Measurements from ENCODE around the gene TNFAIP2.
"Not testable (repeated sequence)": the region's sequence is repeated elsewhere in the genome, so short reads cannot be mapped to it uniquely, and the experiment has no call there.

The TNFAIP2 gene

DNA sequence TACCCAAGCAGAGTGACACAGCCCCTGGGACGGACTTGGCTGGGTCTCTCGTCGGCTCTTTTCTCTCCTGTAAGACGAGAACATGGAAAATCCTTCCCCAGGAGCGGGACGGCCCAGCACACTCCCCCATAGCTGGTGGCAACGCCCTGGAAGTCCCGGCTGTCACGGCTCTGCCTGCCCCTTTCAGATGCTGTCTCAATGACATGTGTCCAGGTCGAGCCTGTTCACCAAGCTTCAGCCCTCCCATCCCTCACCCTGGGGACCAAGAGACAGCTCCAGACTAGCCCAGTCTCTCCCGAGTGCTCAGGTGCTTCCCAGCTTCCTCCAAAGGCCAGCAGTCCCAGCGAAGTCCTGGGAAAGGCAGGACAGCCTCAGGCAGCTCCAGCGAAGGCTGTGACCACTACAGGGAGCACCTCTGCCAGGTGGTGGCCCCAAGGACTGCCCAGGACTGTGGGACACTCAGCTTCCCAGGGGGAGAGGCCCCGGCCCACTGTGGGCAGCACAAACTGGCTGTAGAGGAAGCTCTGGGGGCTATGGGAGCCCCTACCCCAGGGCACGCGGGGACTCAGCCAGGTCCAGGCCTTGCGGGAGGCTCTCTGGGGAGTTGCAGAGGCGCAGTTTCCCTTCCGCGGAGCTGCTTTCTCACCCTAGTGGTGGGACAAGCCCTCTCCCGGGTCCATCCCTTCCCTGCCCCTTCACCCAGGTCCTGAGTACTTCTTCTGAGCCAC, 33.6 kb downstream of the TNFAIP2 start:
- no peak for DNase-seq

DNA sequence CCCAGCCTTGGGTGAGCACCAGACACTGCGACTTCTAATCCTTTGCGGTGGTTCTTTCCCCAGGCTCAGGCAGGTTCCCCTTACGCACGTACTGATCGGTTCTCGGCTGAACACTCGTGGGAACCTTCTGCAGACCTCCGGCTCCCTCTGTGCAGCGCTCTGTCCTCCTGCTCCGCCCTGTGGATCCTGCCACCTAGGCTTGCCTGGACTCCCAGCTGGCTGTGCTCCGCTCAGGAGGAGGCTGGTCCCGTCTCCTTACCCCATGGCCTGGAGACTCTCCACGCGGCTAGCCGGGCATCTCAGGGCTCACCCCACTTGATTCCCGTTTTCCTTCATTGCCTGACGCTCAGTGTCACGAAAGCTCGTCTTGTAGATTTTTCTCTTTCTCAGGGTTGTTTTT, 34.7 kb downstream of the TNFAIP2 start:
- DNase-seq: no peak

DNA sequence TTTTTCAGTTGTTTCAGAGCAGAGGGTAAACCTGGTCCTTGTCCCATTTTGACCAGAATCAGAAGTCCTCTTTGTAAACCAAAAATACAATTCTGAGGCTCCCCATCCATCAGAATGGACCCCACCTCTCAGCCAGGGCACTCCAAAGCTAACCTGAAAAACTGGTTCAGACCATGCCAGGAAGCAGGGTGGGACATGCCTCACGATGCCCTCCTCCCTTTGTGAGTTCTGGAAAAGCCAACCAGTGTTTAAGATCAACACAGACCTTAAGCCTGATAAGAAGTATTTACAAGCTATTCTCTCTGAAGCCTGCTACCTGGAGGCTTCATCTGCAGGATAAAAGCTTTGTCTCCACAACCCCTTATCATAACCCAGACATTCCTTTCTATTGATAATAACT, 35.4 kb downstream of the TNFAIP2 start:
- no peak for DNase-seq

DNA sequence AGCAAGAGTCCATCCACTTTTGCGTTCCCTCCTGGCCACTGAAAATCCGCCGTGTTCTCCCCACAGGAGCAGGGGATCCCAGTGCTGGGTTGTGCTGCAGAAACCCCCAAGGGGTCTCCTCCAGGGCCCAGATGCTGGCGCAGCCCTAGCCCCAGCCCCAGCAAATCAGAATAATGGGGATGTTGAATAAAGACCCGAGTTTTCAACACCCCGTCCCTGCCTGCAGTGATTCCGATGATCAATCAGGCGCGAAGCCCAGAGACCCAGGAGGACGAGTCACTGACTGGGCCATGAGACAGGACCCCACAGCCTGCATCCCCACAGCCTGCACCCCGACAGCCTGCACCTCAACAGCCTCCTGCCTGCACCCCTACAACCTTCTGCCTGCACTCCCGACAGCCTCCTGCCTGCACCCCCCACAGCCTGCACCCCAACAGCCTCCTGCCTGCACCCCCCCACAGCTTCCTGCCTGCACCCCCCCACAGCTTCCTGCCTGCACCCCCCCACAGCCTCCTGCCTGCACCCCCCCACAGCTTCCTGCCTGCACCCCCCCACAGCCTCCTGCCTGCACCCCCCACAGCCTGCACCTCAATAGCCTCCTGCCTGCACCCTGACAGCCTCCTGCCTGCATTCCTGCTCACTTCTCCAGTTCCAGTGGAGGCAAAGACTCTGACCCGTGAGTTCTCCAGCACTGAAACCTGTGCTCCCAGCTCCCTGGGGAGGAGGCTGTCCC, 37.2 kb downstream of the TNFAIP2 start:
- DNase-seq: peak; percentile 17

DNA sequence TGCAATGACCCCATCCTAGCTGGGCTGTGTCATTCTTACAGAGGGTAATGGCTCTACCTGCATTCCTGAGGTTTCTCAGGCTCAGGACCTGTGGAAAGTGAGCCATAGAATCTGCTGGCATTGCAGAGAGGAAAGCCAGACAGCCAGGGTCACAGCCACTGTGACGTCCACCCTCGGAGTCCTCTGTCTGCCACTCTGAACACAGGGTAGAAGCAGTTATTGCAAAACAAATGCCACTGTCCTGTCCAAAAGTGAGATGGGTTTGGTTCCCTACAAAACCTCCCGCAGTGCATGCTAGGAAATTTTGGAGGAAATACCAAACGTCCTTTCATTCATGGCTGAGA, 37.8 kb downstream of the TNFAIP2 start:
- no peak for DNase-seq

DNA sequence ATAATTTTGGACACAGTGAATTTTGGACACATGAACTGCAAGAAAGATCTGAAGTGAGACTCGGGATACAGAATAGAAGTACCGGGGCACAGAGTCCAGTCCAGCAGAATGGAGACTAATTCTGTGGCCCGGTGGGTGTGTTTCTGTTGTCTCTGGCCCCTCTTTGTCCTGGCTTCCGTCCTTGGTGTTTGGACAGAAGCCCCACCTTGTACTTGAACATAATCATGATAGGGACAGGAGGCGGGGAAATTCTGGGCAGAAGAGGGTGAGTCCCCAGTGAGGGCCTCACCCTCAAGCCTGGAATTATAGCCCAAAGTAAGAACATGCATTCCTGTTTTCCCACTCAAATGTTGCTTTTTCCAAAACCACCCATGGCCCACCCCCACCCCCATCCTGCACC, 39.9 kb downstream of the TNFAIP2 start:
- no peak for DNase-seq

DNA sequence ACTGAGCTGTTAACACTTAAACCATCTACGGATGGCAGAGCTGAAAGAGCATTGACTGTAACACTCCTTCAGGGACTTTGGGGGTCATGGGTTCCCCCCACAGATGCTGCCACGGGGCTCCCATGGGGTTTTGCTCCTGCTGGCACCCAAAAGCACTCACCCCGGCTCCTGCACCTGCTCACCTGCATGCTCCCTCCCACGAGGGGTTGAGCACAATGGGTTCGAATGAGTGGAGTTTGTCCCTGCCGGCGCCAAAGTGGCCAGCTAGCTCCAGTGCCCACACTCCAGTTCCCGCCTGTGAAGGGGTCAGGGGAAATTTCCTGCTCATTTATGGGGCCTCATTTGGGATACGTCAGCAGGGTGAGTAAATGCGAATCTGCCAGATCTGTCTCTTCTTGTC, 40.7 kb downstream of the TNFAIP2 start:
- DNase-seq: no peak

DNA sequence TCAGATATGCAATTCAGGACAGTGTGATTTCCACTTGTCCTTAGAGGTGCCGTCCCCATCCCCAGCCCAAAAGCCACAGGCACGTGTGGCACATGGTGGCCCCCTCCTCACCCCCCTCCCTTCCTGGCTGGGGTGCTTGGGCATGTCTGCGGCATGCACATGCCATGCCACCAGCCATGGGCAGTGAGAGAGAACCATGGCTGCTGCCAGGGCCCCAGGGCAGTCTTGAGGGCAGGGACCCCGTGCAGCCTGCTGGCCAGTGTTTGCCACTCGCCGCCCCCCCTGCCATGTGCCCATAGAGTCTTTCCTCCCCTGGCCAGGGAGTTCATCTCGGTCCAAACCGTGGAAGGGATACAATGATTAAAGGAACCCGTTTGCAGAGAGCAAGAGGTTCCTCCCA, 41.5 kb downstream of the TNFAIP2 start:
- DNase-seq: no peak

DNA sequence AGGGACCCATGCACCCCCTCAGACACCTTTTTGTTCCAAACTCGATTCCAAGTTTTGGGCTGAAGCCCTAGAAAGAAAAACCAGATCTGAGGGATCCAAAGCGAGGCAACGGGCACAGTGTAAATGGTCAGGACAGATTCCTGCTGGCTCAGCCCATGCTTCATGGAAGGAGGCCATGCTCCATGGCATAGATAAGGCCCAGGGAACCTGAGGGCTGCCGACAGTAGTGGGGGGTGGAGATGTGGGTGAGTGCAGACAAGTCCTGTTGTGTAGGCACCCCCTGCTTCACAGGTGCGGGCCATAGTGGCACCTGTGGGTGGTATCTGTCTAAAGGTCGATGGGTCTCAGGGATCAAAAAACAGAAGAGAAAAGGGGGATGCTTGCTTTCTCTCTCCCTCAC, 42.1 kb downstream of the TNFAIP2 start:
- DNase-seq: no peak

DNA sequence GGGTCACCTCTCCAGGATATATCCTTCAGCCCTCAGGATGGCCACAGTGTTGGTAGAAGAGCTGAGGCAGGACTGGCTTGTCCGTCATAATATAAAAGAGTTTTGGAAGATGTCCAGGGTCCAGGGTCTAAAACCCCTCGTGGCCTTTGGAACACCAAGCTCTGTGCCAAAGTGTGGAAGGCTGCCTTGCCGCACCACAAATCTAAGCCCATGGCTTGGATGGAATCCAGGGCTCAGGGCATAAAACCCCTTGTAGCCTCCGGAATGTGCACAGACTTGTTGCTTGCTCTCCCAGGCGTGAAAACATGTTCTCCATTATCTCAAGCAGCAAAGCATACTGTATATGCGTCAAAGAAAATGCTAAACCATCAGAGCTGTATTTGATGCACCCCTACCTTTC, 46.7 kb downstream of the TNFAIP2 start:
- DNase-seq: no peak

DNA sequence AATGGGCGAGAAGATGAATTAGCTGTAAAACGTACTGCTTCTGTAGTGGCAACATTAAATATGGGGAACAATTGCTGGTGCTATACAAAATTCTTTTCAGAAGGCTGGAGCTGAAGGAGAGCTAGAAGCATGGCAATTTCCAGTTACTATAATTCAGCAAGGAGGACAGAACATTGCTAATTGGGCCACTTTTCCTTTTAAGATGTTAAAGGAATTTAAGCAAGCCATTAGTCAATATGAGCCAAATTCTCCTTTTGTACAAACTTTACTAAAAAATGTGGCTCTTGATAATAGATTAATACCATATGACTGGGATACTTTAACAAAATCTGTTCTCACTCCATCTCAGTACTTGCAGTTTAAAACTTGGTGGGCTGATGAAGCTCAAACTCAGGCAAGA, 47.9 kb downstream of the TNFAIP2 start:
- not testable (repeated sequence) for DNase-seq

DNA sequence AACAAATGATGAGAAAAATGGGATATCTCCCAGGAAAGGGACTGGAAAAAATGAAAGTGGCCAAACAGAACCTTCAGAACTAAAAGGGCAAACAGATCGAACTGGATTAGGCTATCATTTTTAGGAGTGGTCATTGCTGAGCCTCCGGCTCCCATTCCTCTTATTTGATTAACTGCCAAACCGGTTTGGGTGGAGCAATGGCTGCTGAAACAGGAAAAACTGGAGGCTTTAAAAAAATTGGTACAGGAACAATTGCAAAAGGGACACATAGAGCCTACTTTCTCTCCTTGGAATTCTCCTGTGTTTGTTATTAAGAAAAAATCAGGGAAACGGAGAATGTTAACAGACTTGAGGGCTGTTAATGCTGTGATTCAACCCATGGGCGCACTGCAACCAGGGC, 49.7 kb downstream of the TNFAIP2 start:
- no peak for DNase-seq

DNA sequence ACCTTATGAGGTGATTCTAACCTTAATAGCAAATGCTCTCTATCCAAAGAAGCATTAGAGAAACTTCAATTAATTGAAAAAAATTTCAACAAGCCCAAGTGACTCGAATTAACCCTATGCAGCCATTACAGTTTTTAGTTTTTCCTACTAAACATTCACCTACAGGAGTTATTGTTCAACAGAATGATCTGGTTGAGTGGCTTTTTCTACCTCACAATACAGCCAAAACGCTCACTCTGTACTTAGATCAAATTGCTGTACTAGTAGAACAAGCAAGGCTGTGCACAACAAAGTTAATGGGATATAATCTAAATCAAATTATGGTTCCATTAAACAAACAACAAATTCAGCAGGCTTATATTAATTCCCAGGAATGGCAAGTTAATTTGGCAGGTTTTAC, 50.6 kb downstream of the TNFAIP2 start:
- not testable (repeated sequence) for DNase-seq

DNA sequence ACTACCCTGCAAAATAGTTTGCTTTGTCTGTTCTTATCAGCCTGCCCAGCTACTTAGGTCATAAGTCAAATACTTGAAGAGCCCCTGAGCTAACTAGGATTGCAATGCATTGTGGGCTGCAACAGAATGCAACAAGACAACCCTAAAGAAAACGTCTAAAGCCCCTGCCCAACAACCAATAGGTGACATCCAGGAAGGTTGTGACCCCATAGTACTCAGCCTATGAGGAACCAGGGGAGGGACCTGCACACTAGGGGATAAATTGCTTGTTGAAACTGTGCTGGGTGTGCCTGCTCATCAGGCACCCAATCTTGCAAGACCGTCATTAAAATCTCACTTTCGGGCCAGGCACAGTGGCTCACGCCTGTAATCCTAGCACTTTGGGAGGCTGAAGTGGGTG, 52.9 kb downstream of the TNFAIP2 start:
- not testable (repeated sequence) for DNase-seq

DNA sequence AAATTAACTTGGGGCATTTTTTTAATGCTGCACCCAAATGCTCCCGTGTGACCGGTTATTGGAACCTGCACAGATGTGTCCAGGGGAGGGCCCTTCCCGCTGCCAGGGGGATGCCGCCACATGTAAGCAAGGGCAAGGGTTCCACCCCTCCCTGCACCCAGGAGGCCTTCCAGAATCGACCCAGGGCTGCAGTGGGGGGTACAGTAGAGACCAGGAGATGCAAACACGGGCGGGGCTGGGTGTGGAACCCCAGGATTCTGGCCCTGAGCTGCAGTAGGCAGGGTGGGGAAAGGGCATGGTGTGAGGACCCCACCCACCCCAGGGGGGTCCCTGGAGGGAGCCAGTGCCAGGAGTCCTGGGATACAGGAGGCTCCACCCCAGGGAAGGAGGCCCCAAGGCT, 54.1 kb downstream of the TNFAIP2 start:
- DNase-seq: no peak

DNA sequence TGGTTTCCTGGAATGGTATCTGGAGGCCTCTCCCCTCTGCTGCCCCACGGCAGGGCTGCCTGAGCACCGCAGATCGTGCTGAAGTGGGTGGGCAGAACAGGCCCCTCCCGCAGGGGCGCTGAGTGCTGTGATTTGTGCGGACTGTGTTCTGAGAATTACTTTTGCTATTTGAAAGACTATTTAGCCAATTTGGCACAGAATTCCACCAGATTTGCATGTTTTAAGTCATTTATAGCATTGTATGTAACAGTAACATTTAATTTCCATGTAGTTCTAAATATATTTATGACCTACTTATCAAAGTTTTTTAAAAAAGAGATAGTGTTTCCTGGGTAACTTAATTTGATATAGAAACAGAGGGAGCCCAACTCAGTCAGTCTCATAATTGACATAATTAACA, 55.3 kb downstream of the TNFAIP2 start:
- DNase-seq: no peak

DNA sequence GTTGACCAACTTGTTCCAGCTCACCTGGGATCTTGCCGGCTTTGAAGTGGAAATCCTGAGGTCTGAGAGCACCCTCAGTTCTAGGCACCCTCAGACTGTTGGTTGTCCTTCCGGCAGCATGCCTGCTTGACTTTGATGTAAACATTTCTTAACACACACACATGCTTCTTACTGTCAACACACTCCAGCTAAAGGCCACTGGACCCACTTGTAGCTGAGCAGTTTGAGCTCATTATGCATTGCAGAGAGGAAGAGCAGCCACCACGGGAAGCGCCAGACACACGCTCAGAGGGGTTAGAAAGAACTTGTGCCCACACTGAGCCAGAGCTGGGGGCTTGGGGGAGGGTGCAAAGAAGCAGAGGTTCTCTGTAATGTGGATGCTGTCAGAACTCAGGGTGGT, 55.8 kb downstream of the TNFAIP2 start:
- no peak for DNase-seq

DNA sequence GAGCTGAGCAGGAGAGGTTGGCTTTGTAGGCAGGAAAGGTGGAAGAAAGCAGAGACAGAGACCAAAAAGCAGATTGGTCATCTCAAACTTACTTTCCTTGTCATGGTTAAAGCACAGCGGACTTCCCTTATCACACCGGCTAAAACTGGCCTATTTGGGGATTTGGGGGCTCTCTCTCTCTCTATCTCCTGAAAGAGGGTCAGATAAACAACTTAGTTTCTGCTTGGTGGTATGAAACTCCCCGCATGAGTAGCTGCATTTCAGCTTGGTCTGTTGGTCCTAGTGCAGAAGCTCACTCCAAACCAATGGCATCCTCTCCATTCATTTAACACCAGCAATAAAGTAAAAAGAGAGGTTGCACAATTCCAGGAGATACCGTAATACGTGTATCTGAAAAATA, 57.1 kb downstream of the TNFAIP2 start:
- no peak for DNase-seq

DNA sequence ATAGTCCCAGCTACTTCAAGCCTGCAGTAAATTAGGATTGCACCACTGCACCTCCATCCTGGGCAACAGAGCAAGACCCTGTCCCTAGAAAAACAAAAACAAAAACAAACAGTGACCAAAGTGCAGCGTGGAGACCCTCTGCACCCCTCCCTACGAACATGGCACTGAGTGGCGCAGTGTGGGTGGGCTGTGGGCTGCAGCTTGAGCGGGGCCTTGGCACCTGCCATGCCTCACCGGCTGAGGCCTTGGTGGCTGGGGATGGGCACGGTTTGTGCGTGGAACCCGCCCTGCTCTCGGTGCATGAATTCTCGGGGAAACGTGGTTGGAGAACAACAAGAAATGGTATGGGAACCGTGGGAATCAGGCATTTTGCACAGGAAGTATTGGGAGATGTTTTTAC, 60.8 kb downstream of the TNFAIP2 start:
- no peak for DNase-seq

DNA sequence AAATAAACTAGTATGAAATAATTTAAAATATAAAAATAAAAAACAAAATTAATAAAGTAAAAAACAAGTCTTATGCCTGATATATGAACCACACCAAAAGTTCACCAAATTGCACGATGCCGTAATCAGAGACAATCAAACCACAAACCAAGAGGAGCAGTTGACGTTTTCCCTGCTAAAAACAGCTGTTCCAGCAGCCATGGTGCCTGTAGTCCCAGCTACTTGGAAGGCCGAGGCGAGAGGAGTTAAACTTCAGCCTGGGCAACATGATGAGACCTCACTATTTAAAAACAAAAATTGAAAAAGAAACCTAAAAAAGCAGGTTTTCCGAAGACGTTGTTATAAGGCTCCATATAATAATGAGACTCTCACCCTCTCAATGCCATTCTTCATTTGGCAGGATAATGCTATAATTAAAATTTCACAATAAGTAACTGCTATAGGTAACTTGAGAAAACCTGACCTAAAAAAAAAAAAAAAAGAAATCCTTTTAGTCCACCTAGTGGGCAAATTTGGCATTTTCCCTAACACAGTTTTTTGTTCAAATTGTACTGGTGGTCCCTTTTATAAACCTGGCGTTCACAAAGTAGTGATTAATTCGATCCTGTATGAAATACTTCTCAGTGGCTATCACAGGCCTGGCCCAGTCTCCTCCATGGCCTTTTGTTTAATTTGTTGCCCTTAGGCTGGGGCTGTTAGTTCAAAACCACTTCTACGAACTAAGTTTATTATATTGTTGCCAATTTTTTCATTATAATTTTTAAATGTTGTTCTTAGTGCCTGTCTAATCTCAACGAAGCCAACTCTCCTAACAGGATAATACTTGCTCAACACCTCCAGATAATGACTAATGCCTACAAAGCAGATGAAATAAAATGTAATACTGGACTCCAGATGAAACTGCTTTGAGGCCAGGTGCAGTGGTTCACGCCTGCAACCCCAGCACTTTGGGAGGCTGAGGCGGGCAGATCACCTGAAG, 62.1 kb downstream of the TNFAIP2 start:
- DNase-seq: peak; percentile 34

DNA sequence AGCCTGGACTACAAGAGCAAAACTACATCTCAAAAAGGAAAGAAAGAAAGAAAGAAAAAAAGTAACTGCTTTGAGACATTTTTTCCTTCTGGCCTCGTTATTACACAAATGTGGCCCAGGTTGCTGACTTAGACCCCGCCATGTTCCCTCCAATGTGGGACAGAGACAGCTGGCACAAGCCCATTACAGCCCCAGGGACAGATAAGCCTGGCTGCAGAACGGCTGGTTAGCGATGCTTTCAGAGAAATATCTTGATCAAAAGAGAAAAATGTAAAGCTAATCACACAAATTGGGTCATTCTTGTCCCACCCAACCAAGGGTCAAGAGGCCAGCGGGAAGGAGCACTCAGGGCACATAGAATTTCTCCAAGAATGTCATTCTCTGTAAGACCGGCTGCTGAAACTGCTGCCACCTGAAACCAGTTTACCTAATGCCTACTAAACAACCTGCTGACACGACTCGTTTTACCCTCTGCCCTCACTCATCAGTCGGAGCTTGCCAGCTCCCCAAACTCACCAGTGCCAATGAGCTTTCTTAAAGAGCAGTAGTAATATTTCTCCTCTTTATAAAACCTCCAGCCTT, 63.1 kb downstream of the TNFAIP2 start:
- no peak for DNase-seq
